IMR-90 (cell line): ENCODE data around the gene GABRB1. TPM values are rescaled to one million over a fixed set of nuclear protein-coding genes. Genes with fewer than 3 reads are reported as not detected.

Experiments
- ATAC-seq: fragments of 200-7000 bp; cut with Tn5 transposase; 2 replicates; pipeline ENCODE4 v1.9.1; 2020; ENCODE audit warnings: low read depth, mild to moderate bottlenecking, moderate library complexity
- BruUV-seq: library from RNA; stranded (reverse); fragments of 400-500 nt; replicated peaks from 2 replicates; lab custom pipeline; 2021; lab: Mats Ljungman, UMichigan
- CTCF ChIA-PET: fragments of 300-600 bp; formaldehyde crosslinking; extraction: SDS; loops from one replicate; lab custom pipeline; 2021; ENCODE audit warnings: antibody characterized with exemption; lab: Yijun Ruan, JAX
- POLR2A ChIA-PET: fragments of 300-600 bp; sonication (Branson Sonifier 250); formaldehyde crosslinking; loops from one replicate; lab custom pipeline; 2022; ENCODE audit warnings: antibody characterized with exemption; ENCODE audit not compliant: unreplicated experiment; lab: Charles Lee
- DNase-seq: peaks from one replicate; pipeline ENCODE4 v3.0.0; 2013
- H2AFZ ChIP-seq: replicated peaks from 2 replicates; pipeline ENCODE3; 2013; ENCODE audit warnings: low read length, mild to moderate bottlenecking; ENCODE audit not compliant: poor library complexity
- H2AK5ac ChIP-seq: 2 replicates; pipeline ENCODE4 v1.6.1; 2013; ENCODE audit warnings: low read depth, low read length, inconsistent platforms
- H2AK9ac ChIP-seq: replicated peaks from 2 replicates; pipeline ENCODE3; 2013; ENCODE audit warnings: mild to moderate bottlenecking, low read depth, low read length, moderate library complexity; ENCODE audit not compliant: poor library complexity
- H2BK120ac ChIP-seq: 2 replicates; pipeline ENCODE4 v1.6.1; 2013; ENCODE audit warnings: low read depth, low read length, inconsistent platforms
- H2BK15ac ChIP-seq: 3 replicates; pipeline ENCODE4 v1.6.1; 2013; ENCODE audit warnings: low read depth, low read length, inconsistent platforms
- H2BK20ac ChIP-seq: 2 replicates; pipeline ENCODE4 v1.6.1; 2013; ENCODE audit warnings: low read depth, mild to moderate bottlenecking, inconsistent platforms, low read length, moderate library complexity
- H2BK5ac ChIP-seq: 2 replicates; pipeline ENCODE4 v1.6.1; 2013; ENCODE audit warnings: mild to moderate bottlenecking, low read depth, low read length, inconsistent platforms; ENCODE audit not compliant: poor library complexity, severe bottlenecking
- H3K14ac ChIP-seq: replicated peaks from 2 replicates; pipeline ENCODE4 v1.6.1; 2013; ENCODE audit warnings: low read depth, low read length, inconsistent platforms
- H3K18ac ChIP-seq: 2 replicates; pipeline ENCODE4 v1.6.1; 2013; ENCODE audit warnings: low read depth, low read length, control low read depth
- H3K23ac ChIP-seq: 2 replicates; pipeline ENCODE4 v1.6.1; 2013; ENCODE audit warnings: low read depth, low read length, inconsistent platforms
- H3K27ac ChIP-seq: 2 replicates; pipeline ENCODE4 v1.5.1; 2013; ENCODE audit warnings: mild to moderate bottlenecking, control low read depth, low read length; ENCODE audit not compliant: insufficient read depth
- H3K27me3 ChIP-seq: 2 replicates; pipeline ENCODE4 v1.6.1; 2013; ENCODE audit warnings: low read length; ENCODE audit not compliant: control insufficient read depth, insufficient read depth
- H3K36me3 ChIP-seq: 2 replicates; pipeline ENCODE4 v1.6.1; 2013; ENCODE audit warnings: low read length, mixed read lengths; ENCODE audit not compliant: control insufficient read depth, insufficient read depth
- H3K4ac ChIP-seq: 2 replicates; pipeline ENCODE4 v1.6.1; 2013; ENCODE audit warnings: low read depth, low read length, inconsistent platforms
- H3K4me1 ChIP-seq: 2 replicates; pipeline ENCODE4 v1.6.1; 2013; ENCODE audit warnings: low read length, mixed read lengths; ENCODE audit not compliant: control insufficient read depth, insufficient read depth
- H3K4me2 ChIP-seq: 2 replicates; pipeline ENCODE4 v1.6.1; 2013; ENCODE audit warnings: low read depth, mild to moderate bottlenecking, control low read depth, low read length, moderate library complexity
- H3K4me3 ChIP-seq: 2 replicates; pipeline ENCODE4 v1.5.1; 2013; ENCODE audit warnings: low read depth, mild to moderate bottlenecking, control low read depth, low read length, moderate library complexity; ENCODE audit not compliant: insufficient read depth
- H3K56ac ChIP-seq: 2 replicates; pipeline ENCODE4 v1.6.1; 2013; ENCODE audit warnings: low read length, inconsistent platforms; ENCODE audit not compliant: insufficient read depth; ENCODE audit errors: extremely low read depth
- H3K79me1 ChIP-seq, 2 experiments: 2 replicates each; pipeline ENCODE4 v1.6.1; 2013; ENCODE audit warnings: low read length in 2 of 2, inconsistent platforms in 1 of 2, low read depth in 1 of 2
- H3K9ac ChIP-seq: 2 replicates; pipeline ENCODE4 v1.6.1; 2013; ENCODE audit warnings: low read depth, low read length, control low read depth
- H3K9me1 ChIP-seq: 2 replicates; pipeline ENCODE4 v1.6.1; 2013; ENCODE audit warnings: low read length, inconsistent platforms; ENCODE audit not compliant: insufficient read depth
- H3K9me3 ChIP-seq: 2 replicates; pipeline ENCODE4 v1.6.1; 2013; ENCODE audit warnings: low read length; ENCODE audit not compliant: control insufficient read depth, insufficient read depth
- H4K20me1 ChIP-seq: 2 replicates; pipeline ENCODE4 v1.6.1; 2013; ENCODE audit warnings: low read length, inconsistent platforms; ENCODE audit not compliant: insufficient read depth
- H4K5ac ChIP-seq: 2 replicates; pipeline ENCODE4 v1.6.1; 2013; ENCODE audit warnings: mild to moderate bottlenecking, low read depth, low read length, control low read depth
- H4K8ac ChIP-seq, 2 experiments: 2 replicates each; pipeline ENCODE4 v1.6.1; 2013; ENCODE audit warnings: low read depth in 2 of 2, low read length in 2 of 2, control low read depth in 1 of 2, inconsistent platforms in 1 of 2
- H4K91ac ChIP-seq: 2 replicates; pipeline ENCODE4 v1.6.1; 2013; ENCODE audit warnings: low read depth, low read length, inconsistent platforms; ENCODE audit not compliant: insufficient read depth
- BHLHE40 ChIP-seq: fragments of 150-350 bp; IDR thresholded peaks from 2 replicates; pipeline ENCODE4 v1.6.1; 2016; ENCODE audit warnings: mild to moderate bottlenecking, low read depth, low read length
- CEBPB ChIP-seq: IDR thresholded peaks from 2 replicates; pipeline ENCODE4 v1.6.1; 2012; ENCODE audit warnings: low read depth, low read length, improper control_type of control experiment
- CHD1 ChIP-seq: IDR thresholded peaks from 2 replicates; pipeline ENCODE4 v1.6.1; 2012; ENCODE audit warnings: low read depth, low read length, improper control_type of control experiment
- FOS ChIP-seq: fragments of 150-350 bp; IDR thresholded peaks from 2 replicates; pipeline ENCODE4 v1.6.1; 2016; ENCODE audit warnings: low read depth, low read length
- MAFK ChIP-seq: IDR thresholded peaks from 2 replicates; pipeline ENCODE4 v1.6.1; 2012; ENCODE audit warnings: low read depth, low read length, improper control_type of control experiment
- MAZ ChIP-seq: IDR thresholded peaks from 2 replicates; pipeline ENCODE4 v1.6.1; 2012; ENCODE audit warnings: low read depth, mild to moderate bottlenecking, low read length, improper control_type of control experiment, moderate library complexity, borderline replicate concordance
- MXI1 ChIP-seq: IDR thresholded peaks from 2 replicates; pipeline ENCODE4 v1.6.1; 2012; ENCODE audit warnings: low read depth, mild to moderate bottlenecking, low read length, moderate library complexity, borderline replicate concordance
- NFE2L2 ChIP-seq: fragments of 150-350 bp; IDR thresholded peaks from 2 replicates; pipeline ENCODE4 v1.6.1; 2016; ENCODE audit warnings: low read depth, mild to moderate bottlenecking, low read length
- POLR2A ChIP-seq: IDR thresholded peaks from 2 replicates; pipeline ENCODE4 v1.6.1; 2012; ENCODE audit warnings: mild to moderate bottlenecking, low read depth, low read length
- RAD21 ChIP-seq: IDR thresholded peaks from 2 replicates; pipeline ENCODE4 v1.6.1; 2012; ENCODE audit warnings: low read length, improper control_type of control experiment
- RCOR1 ChIP-seq: IDR thresholded peaks from 2 replicates; pipeline ENCODE4 v1.6.1; 2012; ENCODE audit warnings: mild to moderate bottlenecking, low read length, improper control_type of control experiment; ENCODE audit not compliant: insufficient replicate concordance
- RFX5 ChIP-seq: IDR thresholded peaks from 2 replicates; pipeline ENCODE4 v1.8.0; 2012; ENCODE audit warnings: low read depth, mild to moderate bottlenecking, low read length, moderate library complexity
- SMC3 ChIP-seq: fragments of 150-350 bp; IDR thresholded peaks from 2 replicates; pipeline ENCODE4 v1.6.1; 2016; ENCODE audit warnings: low read depth, mild to moderate bottlenecking, antibody characterized with exemption, low read length, moderate library complexity
- WGBS, 2 experiments: methylation state at CpG; one replicate each; pipeline versions ENCODE4 v1.1.5 to v1.1.7; 2013; ENCODE audit warnings: missing lambda C conversion rate in 2 of 2; ENCODE audit not compliant: insufficient read length in 1 of 2; ENCODE audit errors: extremely low coverage in 2 of 2; 5-methylcytosine and 5-hydroxymethylcytosine counted together
- dilution Hi-C: fragments of 300-500 bp; cut with HindIII; formaldehyde crosslinking; loops from one replicate; pipeline ENCODE4 v1.14.3; 2018; ENCODE audit warnings: low sequenced_read_pairs; ENCODE audit not compliant: unreplicated experiment
- in situ Hi-C: fragments of 300-500 bp; cut with MboI; formaldehyde crosslinking; loops from 3 replicates; pipeline ENCODE4 v1.14.3; 2019; ENCODE audit warnings: low sequenced_read_pairs, inconsistent platforms, mixed read lengths
- intact Hi-C: fragments of 100-400 bp; cut with micrococcal nuclease; formaldehyde crosslinking; loops from 2 replicates; pipeline ENCODE4 v1.10.0; 2022
- polyA plus RNA-seq, 3 experiments: library from polyadenylated mRNA; depleted of rRNA; stranded (reverse); fragments of >200 nt; gene quantifications; 2 replicates each; pipeline ENCODE4 v1.2.3, GENCODE V29; 2012; ENCODE audit warnings: low replicate concordance in 1 of 3
- total RNA-seq: library from RNA; depleted of rRNA; stranded (reverse); fragments of >200 nt; gene quantifications from 2 replicates; pipeline ENCODE4 v1.2.3, GENCODE V29; 2012
- TF ChIP-seq, protein P1 (sequence below): fragments of 150-350 bp; IDR thresholded peaks from 2 replicates; pipeline ENCODE4 v1.6.1; 2016; ENCODE audit warnings: low read depth, mild to moderate bottlenecking, low read length, moderate library complexity, borderline replicate concordance
- TF ChIP-seq, protein P2 (sequence below): fragments of 150-350 bp; IDR thresholded peaks from 2 replicates; pipeline ENCODE4 v1.6.1; 2017; ENCODE audit warnings: mild to moderate bottlenecking, antibody characterized with exemption, low read length, low read depth
- TF ChIP-seq, protein P3 (sequence below): conservative IDR thresholded peaks from 2 replicates; pipeline ENCODE4 v1.5.1; 2012; ENCODE audit warnings: mild to moderate bottlenecking, low read depth, low read length, improper control_type of control experiment

GABRB1 gene
- total and polyA plus RNA-seq, 2 of the 4 experiments (the other 2 are of a cell fraction): 4.7 to 16.1 TPM

DNA sequence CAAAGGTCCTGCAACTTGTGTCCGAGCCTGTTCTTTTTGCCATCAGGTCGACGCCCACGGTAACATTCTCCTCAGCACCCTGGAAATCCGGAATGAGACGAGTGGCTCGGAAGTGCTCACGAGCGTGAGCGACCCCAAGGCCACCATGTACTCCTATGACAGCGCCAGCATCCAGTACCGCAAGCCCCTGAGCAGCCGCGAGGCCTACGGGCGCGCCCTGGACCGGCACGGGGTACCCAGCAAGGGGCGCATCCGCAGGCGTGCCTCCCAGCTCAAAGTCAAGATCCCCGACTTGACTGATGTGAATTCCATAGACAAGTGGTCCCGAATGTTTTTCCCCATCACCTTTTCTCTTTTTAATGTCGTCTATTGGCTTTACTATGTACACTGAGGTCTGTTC lies 394.3 kb downstream of the GABRB1 start:
- H2BK5ac ChIP-seq: no peak overlapping the region
- H4K8ac ChIP-seq: no peak overlapping the region
- H2AFZ ChIP-seq: no peak overlapping the region
- intact Hi-C loops (no loop called here), dilution Hi-C loops (no loop called here), in situ Hi-C loops (no loop called here)
- H3K4me3 ChIP-seq: no peak overlapping the region
- TF ChIP-seq MAFK (no peak), CHD1 (no peak), FOS (no peak), BHLHE40 (no peak), MXI1 (no peak), POLR2A (no peak), NFE2L2 (no peak), RFX5 (no peak), SMC3 (no peak), MAZ (no peak), CEBPB (no peak), RCOR1 (no peak), RAD21 (no peak)
- TF ChIP-seq, protein P1, sequence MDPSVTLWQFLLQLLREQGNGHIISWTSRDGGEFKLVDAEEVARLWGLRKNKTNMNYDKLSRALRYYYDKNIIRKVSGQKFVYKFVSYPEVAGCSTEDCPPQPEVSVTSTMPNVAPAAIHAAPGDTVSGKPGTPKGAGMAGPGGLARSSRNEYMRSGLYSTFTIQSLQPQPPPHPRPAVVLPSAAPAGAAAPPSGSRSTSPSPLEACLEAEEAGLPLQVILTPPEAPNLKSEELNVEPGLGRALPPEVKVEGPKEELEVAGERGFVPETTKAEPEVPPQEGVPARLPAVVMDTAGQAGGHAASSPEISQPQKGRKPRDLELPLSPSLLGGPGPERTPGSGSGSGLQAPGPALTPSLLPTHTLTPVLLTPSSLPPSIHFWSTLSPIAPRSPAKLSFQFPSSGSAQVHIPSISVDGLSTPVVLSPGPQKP: no peak
- TF ChIP-seq, protein P2, sequence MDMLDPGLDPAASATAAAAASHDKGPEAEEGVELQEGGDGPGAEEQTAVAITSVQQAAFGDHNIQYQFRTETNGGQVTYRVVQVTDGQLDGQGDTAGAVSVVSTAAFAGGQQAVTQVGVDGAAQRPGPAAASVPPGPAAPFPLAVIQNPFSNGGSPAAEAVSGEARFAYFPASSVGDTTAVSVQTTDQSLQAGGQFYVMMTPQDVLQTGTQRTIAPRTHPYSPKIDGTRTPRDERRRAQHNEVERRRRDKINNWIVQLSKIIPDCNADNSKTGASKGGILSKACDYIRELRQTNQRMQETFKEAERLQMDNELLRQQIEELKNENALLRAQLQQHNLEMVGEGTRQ: no peak
- TF ChIP-seq, protein P3, sequence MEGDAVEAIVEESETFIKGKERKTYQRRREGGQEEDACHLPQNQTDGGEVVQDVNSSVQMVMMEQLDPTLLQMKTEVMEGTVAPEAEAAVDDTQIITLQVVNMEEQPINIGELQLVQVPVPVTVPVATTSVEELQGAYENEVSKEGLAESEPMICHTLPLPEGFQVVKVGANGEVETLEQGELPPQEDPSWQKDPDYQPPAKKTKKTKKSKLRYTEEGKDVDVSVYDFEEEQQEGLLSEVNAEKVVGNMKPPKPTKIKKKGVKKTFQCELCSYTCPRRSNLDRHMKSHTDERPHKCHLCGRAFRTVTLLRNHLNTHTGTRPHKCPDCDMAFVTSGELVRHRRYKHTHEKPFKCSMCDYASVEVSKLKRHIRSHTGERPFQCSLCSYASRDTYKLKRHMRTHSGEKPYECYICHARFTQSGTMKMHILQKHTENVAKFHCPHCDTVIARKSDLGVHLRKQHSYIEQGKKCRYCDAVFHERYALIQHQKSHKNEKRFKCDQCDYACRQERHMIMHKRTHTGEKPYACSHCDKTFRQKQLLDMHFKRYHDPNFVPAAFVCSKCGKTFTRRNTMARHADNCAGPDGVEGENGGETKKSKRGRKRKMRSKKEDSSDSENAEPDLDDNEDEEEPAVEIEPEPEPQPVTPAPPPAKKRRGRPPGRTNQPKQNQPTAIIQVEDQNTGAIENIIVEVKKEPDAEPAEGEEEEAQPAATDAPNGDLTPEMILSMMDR: no peak
- no peaks in the 10 kb centered on the region for H3K9me3 ChIP-seq
- H3K4me1 ChIP-seq: no peaks in the 10 kb centered on the region
- DNase-seq (no peak), ATAC-seq (no peak)
- H3K14ac ChIP-seq: no peak overlapping the region
- 93% methylated on average over 23 of the region's 25 CpGs; no CpG with 5 or more reads in 1 of the 2 experiments for whole genome bisulfite sequencing, 2 experiments
- no peak overlapping the region for H3K4me2 ChIP-seq
- no peak overlapping the region for H2BK15ac ChIP-seq
- H4K20me1 ChIP-seq: no peaks in the 10 kb centered on the region
- H3K27me3 ChIP-seq: no peaks in the 10 kb centered on the region; the same call in 1 of the 2 replicates
- no peak overlapping the region for H3K27ac ChIP-seq
- H4K91ac ChIP-seq: no peak overlapping the region
- H2BK20ac ChIP-seq: no peak overlapping the region
- no peak overlapping the region for H3K4ac ChIP-seq
- no peak overlapping the region for H2AK9ac ChIP-seq
- no peak overlapping the region for H2AK5ac ChIP-seq
- no peak overlapping the region for H4K5ac ChIP-seq
- H3K23ac ChIP-seq: no peak overlapping the region
- no TSS peak for BruUV-seq
- no peaks in the 10 kb centered on the region for H3K36me3 ChIP-seq
- H3K9me1 ChIP-seq: no peaks in the 10 kb centered on the region; the same call in 1 of the 2 replicates
- H2BK120ac ChIP-seq: no peak overlapping the region
- ChIA-PET CTCF (no interaction called here), POLR2A (no interaction called here)
- no peak overlapping the region for H3K9ac ChIP-seq
- H3K79me1 ChIP-seq: no peaks in the 10 kb centered on the region
- H3K56ac ChIP-seq: no peak overlapping the region
- H3K18ac ChIP-seq: no peak overlapping the region
